Measurements from ENCODE around the gene GTF2E1. TPM values are rescaled to one million over a fixed set of nuclear protein-coding genes. Genes with fewer than 3 reads are reported as not detected.

The GTF2E1 gene
- total RNA-seq, 1 donor from 2014 or later, result 31.6 TPM

DNA sequence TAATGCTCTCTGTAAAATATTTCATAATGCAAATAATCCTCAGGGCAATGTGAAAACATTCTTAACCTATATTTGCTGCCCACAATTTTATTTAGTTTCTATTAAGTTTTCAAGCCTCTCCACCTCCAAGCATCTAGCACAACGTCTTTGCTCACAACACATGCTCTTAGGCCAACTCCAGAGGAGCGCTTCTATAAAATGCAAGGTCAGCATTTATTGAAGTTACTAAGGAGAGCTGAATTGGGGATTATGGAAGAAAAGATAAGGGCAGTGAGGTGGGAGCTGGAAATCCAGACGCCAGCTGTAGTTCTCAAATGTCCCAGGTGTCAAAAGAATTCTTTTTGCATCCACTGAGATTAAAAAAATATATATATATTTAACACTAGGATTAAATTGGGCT lies 1.2 kb upstream of the GTF2E1 start:
- H4K20me1 ChIP-seq (ENCODE audit: insufficient read depth, low read length), result no peaks in the 10 kb centered on the region
- H3K9me3 Mint-ChIP-seq (ENCODE audit: unreplicated experiment), result peaks cover 11% of the 10 kb centered on the region
- TF ChIP-seq EZH2 (IDR thresholded peaks at IDR 0.05; ENCODE audit: insufficient read depth, low read length), result no peak
- TF ChIP-seq, protein P1, sequence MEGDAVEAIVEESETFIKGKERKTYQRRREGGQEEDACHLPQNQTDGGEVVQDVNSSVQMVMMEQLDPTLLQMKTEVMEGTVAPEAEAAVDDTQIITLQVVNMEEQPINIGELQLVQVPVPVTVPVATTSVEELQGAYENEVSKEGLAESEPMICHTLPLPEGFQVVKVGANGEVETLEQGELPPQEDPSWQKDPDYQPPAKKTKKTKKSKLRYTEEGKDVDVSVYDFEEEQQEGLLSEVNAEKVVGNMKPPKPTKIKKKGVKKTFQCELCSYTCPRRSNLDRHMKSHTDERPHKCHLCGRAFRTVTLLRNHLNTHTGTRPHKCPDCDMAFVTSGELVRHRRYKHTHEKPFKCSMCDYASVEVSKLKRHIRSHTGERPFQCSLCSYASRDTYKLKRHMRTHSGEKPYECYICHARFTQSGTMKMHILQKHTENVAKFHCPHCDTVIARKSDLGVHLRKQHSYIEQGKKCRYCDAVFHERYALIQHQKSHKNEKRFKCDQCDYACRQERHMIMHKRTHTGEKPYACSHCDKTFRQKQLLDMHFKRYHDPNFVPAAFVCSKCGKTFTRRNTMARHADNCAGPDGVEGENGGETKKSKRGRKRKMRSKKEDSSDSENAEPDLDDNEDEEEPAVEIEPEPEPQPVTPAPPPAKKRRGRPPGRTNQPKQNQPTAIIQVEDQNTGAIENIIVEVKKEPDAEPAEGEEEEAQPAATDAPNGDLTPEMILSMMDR (IDR thresholded peaks at IDR 0.05; ENCODE audit: insufficient read depth, low read depth, low read length), result no peak
- H3K27me3 ChIP-seq (ENCODE audit: insufficient read depth, low read length), result no peaks in the 10 kb centered on the region
- H3K27ac ChIP-seq (ENCODE audit: low read depth, low read length), result no peak overlapping the region
- no peaks in the 10 kb centered on the region for H3K9me3 ChIP-seq (ENCODE audit: insufficient read depth, low read depth, low read length)
- peak overlapping the region; percentile 94 for H3K4me3 Mint-ChIP-seq (ENCODE audit: unreplicated experiment)
- no peaks in the 10 kb centered on the region for H3K36me3 ChIP-seq (ENCODE audit: insufficient read depth, low read length)
- peaks cover 9% of the 10 kb centered on the region for H3K4me1 ChIP-seq (ENCODE audit: insufficient read depth, low read length)
- FAIRE-seq (no peak), DNase-seq (ENCODE audit: low read depth) (no peak)
- H3K36me3 Mint-ChIP-seq (ENCODE audit: low read depth, unreplicated experiment), result peaks cover 20% of the 10 kb centered on the region
- no peak overlapping the region for H3K27ac Mint-ChIP-seq (ENCODE audit: unreplicated experiment)
- peak overlapping the region; percentile 97 for H3K4me3 ChIP-seq (ENCODE audit: insufficient read depth, low read depth, low read length)
- H2AFZ ChIP-seq (ENCODE audit: low read depth, low read length), result no peak overlapping the region
- no peaks in the 10 kb centered on the region for H3K27me3 Mint-ChIP-seq (ENCODE audit: low read depth, unreplicated experiment)
- peaks cover 12% of the 10 kb centered on the region for H3K4me1 Mint-ChIP-seq (ENCODE audit: low read depth, unreplicated experiment)
- H3K9ac ChIP-seq (ENCODE audit: low read length), result no peak overlapping the region
- peaks cover 52% of the 10 kb centered on the region for H3K79me2 ChIP-seq (ENCODE audit: insufficient read depth, low read length)
- peak overlapping the region; percentile 84 for H3K4me2 ChIP-seq (ENCODE audit: low read length)

DNA sequence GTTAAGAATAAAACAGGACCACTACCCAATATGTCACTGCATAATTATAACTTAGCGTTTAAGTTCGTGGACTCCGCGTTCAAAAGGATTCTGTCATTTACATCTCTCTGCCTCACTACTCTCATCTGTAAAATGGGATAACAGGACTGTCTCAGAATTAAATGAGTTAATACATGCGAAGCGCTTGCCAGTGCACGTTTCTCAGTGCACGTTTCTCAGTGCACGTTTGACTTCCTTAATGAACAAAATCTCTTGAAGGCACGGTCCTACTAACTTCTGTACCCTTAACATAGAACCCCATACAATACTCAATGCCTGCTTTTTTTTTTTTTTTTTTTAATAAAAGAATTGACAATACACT lies 727 bp upstream of the GTF2E1 start:
- FAIRE-seq (no peak), DNase-seq (ENCODE audit: low read depth) (no peak)
- H3K4me1 ChIP-seq (ENCODE audit: insufficient read depth, low read length), result peaks cover 9% of the 10 kb centered on the region
- no peaks in the 10 kb centered on the region for H3K27me3 ChIP-seq (ENCODE audit: insufficient read depth, low read length)
- H3K27ac Mint-ChIP-seq (ENCODE audit: unreplicated experiment), result peak overlapping the region; percentile 95
- H3K4me3 ChIP-seq (ENCODE audit: insufficient read depth, low read depth, low read length), result peak overlapping the region; percentile 97
- H3K36me3 ChIP-seq (ENCODE audit: insufficient read depth, low read length), result no peaks in the 10 kb centered on the region
- H3K4me2 ChIP-seq (ENCODE audit: low read length), result peak overlapping the region; percentile 84
- no peaks in the 10 kb centered on the region for H3K9me3 ChIP-seq (ENCODE audit: insufficient read depth, low read depth, low read length)
- H3K4me1 Mint-ChIP-seq (ENCODE audit: low read depth, unreplicated experiment), result peaks cover 12% of the 10 kb centered on the region
- no peaks in the 10 kb centered on the region for H3K27me3 Mint-ChIP-seq (ENCODE audit: low read depth, unreplicated experiment)
- H2AFZ ChIP-seq (ENCODE audit: low read depth, low read length), result peak overlapping the region; percentile 100
- peaks cover 15% of the 10 kb centered on the region for H3K36me3 Mint-ChIP-seq (ENCODE audit: low read depth, unreplicated experiment)
- no peaks in the 10 kb centered on the region for H4K20me1 ChIP-seq (ENCODE audit: insufficient read depth, low read length)
- TF ChIP-seq EZH2 (IDR thresholded peaks at IDR 0.05; ENCODE audit: insufficient read depth, low read length), result no peak
- TF ChIP-seq, protein P1 (IDR thresholded peaks at IDR 0.05; ENCODE audit: insufficient read depth, low read depth, low read length), result no peak
- peaks cover 57% of the 10 kb centered on the region for H3K79me2 ChIP-seq (ENCODE audit: insufficient read depth, low read length)
- peak overlapping the region; percentile 99 for H3K27ac ChIP-seq (ENCODE audit: low read depth, low read length)
- H3K4me3 Mint-ChIP-seq (ENCODE audit: unreplicated experiment), result peak overlapping the region; percentile 94
- H3K9me3 Mint-ChIP-seq (ENCODE audit: unreplicated experiment), result peaks cover 9% of the 10 kb centered on the region
- peak overlapping the region; percentile 97 for H3K9ac ChIP-seq (ENCODE audit: low read length)

GRCh38 chr3:120742849-120743365 lies 363 bp downstream of the GTF2E1 start:
- no peak for TF ChIP-seq EZH2 (IDR thresholded peaks at IDR 0.05; ENCODE audit: insufficient read depth, low read length)
- TF ChIP-seq, protein P1 (IDR thresholded peaks at IDR 0.05; ENCODE audit: insufficient read depth, low read depth, low read length), result no peak
- peak overlapping the region; percentile 97 for H3K9ac ChIP-seq (ENCODE audit: low read length)
- no peaks in the 10 kb centered on the region for H3K9me3 ChIP-seq (ENCODE audit: insufficient read depth, low read depth, low read length)
- peak overlapping the region; percentile 84 for H3K4me2 ChIP-seq (ENCODE audit: low read length)
- Mint-ChIP-seq H3K4me3 (ENCODE audit: unreplicated experiment) (peak overlapping the region; percentile 94), H3K27ac (ENCODE audit: unreplicated experiment) (peak overlapping the region; percentile 95), H3K9me3 (ENCODE audit: unreplicated experiment) (peaks cover 3% of the 10 kb centered on the region), H3K27me3 (ENCODE audit: low read depth, unreplicated experiment) (no peaks in the 10 kb centered on the region), H3K4me1 (ENCODE audit: low read depth, unreplicated experiment) (peaks cover 12% of the 10 kb centered on the region), H3K36me3 (ENCODE audit: low read depth, unreplicated experiment) (peaks cover 5% of the 10 kb centered on the region)
- peak; percentile 36 for DNase-seq (ENCODE audit: low read depth)
- H4K20me1 ChIP-seq (ENCODE audit: insufficient read depth, low read length), result no peaks in the 10 kb centered on the region
- peak overlapping the region; percentile 99 for H3K27ac ChIP-seq (ENCODE audit: low read depth, low read length)
- H3K79me2 ChIP-seq (ENCODE audit: insufficient read depth, low read length), result peaks cover 62% of the 10 kb centered on the region
- H3K4me3 ChIP-seq (ENCODE audit: insufficient read depth, low read depth, low read length), result peak overlapping the region; percentile 97
- FAIRE-seq, result no peak
- peak overlapping the region; percentile 83 for H2AFZ ChIP-seq (ENCODE audit: low read depth, low read length)
- H3K4me1 ChIP-seq (ENCODE audit: insufficient read depth, low read length), result peaks cover 9% of the 10 kb centered on the region
- no peaks in the 10 kb centered on the region for H3K36me3 ChIP-seq (ENCODE audit: insufficient read depth, low read length)
- H3K27me3 ChIP-seq (ENCODE audit: insufficient read depth, low read length), result no peaks in the 10 kb centered on the region
